DND-41 (cell line): ENCODE measurements around the gene VENTX.

Experiments used
- ATAC-seq: fragments of 200-7000 bp; cut with Tn5 transposase; 3 replicates; pipeline ENCODE4 v1.9.1; 2021; ENCODE audit warnings: low read depth; ENCODE audit not compliant: insufficient read depth
- DNase-seq: peaks from one replicate; pipeline ENCODE4 v3.0.0-alpha.2; 2020
- H2AFZ ChIP-seq: 2 replicates; pipeline ENCODE4 v1.6.0; 2012; ENCODE audit warnings: low read depth, low read length
- H3K27ac ChIP-seq: 2 replicates; pipeline ENCODE4 v1.5.1; 2012; ENCODE audit warnings: low read length, inconsistent platforms
- H3K27me3 ChIP-seq: fragments of 200-600 bp; sonication (generic); 2 replicates; pipeline ENCODE4 v1.6.0; 2012; ENCODE audit warnings: low read length, mild to moderate bottlenecking, inconsistent platforms; ENCODE audit not compliant: insufficient read depth, poor library complexity
- H3K36me3 ChIP-seq: 2 replicates; pipeline ENCODE4 v1.5.1; 2012; ENCODE audit warnings: low read length, inconsistent platforms; ENCODE audit not compliant: insufficient read depth
- H3K4me1 ChIP-seq: 2 replicates; pipeline ENCODE4 v1.5.1; 2012; ENCODE audit warnings: mild to moderate bottlenecking, low read length; ENCODE audit not compliant: insufficient read depth
- H3K4me2 ChIP-seq: 2 replicates; pipeline ENCODE4 v1.6.0; 2012; ENCODE audit warnings: mild to moderate bottlenecking, moderate library complexity, low read length, inconsistent platforms; ENCODE audit not compliant: insufficient read depth
- H3K4me3 ChIP-seq, 2 experiments: fragments of 200-600 bp in 1 of 2; shearing (Covaris generic) in 1 of 2; 2 replicates each; pipeline ENCODE4 v1.5.1; 2012 to 2016; ENCODE audit warnings: inconsistent platforms in 2 of 2, low read length in 2 of 2, mild to moderate bottlenecking in 2 of 2, low read depth in 1 of 2, moderate library complexity in 1 of 2
- H3K79me2 ChIP-seq: 2 replicates; pipeline ENCODE4 v1.6.0; 2012; ENCODE audit warnings: low read length, inconsistent platforms; ENCODE audit not compliant: insufficient read depth
- H3K9ac ChIP-seq: 2 replicates; pipeline ENCODE4 v1.6.0; 2012; ENCODE audit warnings: low read depth, mild to moderate bottlenecking, inconsistent platforms, low read length, moderate library complexity
- H3K9me3 ChIP-seq: 2 replicates; pipeline ENCODE4 v1.5.1; 2012; ENCODE audit warnings: low read length, moderate library complexity, mild to moderate bottlenecking, inconsistent platforms; ENCODE audit not compliant: insufficient read depth, severe bottlenecking
- H4K20me1 ChIP-seq: 2 replicates; pipeline ENCODE4 v1.6.0; 2012; ENCODE audit warnings: low read length; ENCODE audit not compliant: insufficient read depth
- EZH2 ChIP-seq: IDR thresholded peaks from 3 replicates; pipeline ENCODE4 v1.6.1; 2012; ENCODE audit warnings: borderline replicate concordance, low read depth, mild to moderate bottlenecking, moderate library complexity, low read length, inconsistent platforms; ENCODE audit not compliant: severe bottlenecking
- TF ChIP-seq, protein P1 (sequence below): IDR thresholded peaks from 2 replicates; pipeline ENCODE4 v1.5.1; 2012; ENCODE audit warnings: borderline replicate concordance, low read length, moderate library complexity, mild to moderate bottlenecking; ENCODE audit not compliant: poor library complexity, severe bottlenecking; ENCODE audit errors: extremely low read depth

Gene VENTX

GRCh38 chr10:133268532-133268931 lies 30.9 kb downstream of the VENTX start:
- Histone ChIP-seq H3K27ac (no peak overlapping the region), H2AFZ (no peak overlapping the region), H3K4me3 (no peak overlapping the region), H3K36me3 (peaks cover 20% of the 10 kb centered on the region), H3K79me2 (no peaks in the 10 kb centered on the region), H3K9me3 (no peaks in the 10 kb centered on the region), H3K9ac (no peak overlapping the region), H3K27me3 (no peaks in the 10 kb centered on the region), H3K4me2 (no peak overlapping the region), H4K20me1 (peaks cover 4% of the 10 kb centered on the region; the same call in 1 of the 2 replicates), H3K4me1 (no peaks in the 10 kb centered on the region)
- ATAC-seq: no peak
- DNase-seq: no peak
- no peak for TF ChIP-seq EZH2
- TF ChIP-seq, protein P1, sequence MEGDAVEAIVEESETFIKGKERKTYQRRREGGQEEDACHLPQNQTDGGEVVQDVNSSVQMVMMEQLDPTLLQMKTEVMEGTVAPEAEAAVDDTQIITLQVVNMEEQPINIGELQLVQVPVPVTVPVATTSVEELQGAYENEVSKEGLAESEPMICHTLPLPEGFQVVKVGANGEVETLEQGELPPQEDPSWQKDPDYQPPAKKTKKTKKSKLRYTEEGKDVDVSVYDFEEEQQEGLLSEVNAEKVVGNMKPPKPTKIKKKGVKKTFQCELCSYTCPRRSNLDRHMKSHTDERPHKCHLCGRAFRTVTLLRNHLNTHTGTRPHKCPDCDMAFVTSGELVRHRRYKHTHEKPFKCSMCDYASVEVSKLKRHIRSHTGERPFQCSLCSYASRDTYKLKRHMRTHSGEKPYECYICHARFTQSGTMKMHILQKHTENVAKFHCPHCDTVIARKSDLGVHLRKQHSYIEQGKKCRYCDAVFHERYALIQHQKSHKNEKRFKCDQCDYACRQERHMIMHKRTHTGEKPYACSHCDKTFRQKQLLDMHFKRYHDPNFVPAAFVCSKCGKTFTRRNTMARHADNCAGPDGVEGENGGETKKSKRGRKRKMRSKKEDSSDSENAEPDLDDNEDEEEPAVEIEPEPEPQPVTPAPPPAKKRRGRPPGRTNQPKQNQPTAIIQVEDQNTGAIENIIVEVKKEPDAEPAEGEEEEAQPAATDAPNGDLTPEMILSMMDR: no peak

- no peak overlapping the region for H3K4me2 ChIP-seq
- DNase-seq (no peak), ATAC-seq (no peak)
- no peak overlapping the region for H3K27ac ChIP-seq
- H4K20me1 ChIP-seq: peaks cover 2% of the 10 kb centered on the region; the same call in 1 of the 2 replicates
- no peak overlapping the region for H3K4me3 ChIP-seq
- H3K9ac ChIP-seq: no peak overlapping the region
- H3K9me3 ChIP-seq: no peaks in the 10 kb centered on the region
- H3K27me3 ChIP-seq: no peaks in the 10 kb centered on the region
- H2AFZ ChIP-seq: no peak overlapping the region
- H3K36me3 ChIP-seq: peaks cover 20% of the 10 kb centered on the region
- TF ChIP-seq, protein P1: no peak
- TF ChIP-seq EZH2: no peak
- H3K4me1 ChIP-seq: no peaks in the 10 kb centered on the region
- no peaks in the 10 kb centered on the region for H3K79me2 ChIP-seq
Observed at GRCh38 chr10:133269367-133269766, 31.7 kb downstream of the VENTX start.

GRCh38 chr10:133270204-133270603 lies 32.5 kb downstream of the VENTX start:
- DNase-seq (no peak), ATAC-seq (no peak)
- no peak overlapping the region for H3K4me3 ChIP-seq
- H3K9me3 ChIP-seq: no peaks in the 10 kb centered on the region
- no peak overlapping the region for H3K4me2 ChIP-seq
- no peaks in the 10 kb centered on the region for H3K79me2 ChIP-seq
- no peak overlapping the region for H2AFZ ChIP-seq
- no peaks in the 10 kb centered on the region for H3K27me3 ChIP-seq
- peaks cover 20% of the 10 kb centered on the region for H3K36me3 ChIP-seq
- no peaks in the 10 kb centered on the region; the same call in 1 of the 2 replicates for H4K20me1 ChIP-seq
- TF ChIP-seq EZH2: no peak
- TF ChIP-seq, protein P1: no peak
- H3K9ac ChIP-seq: no peak overlapping the region
- H3K4me1 ChIP-seq: no peaks in the 10 kb centered on the region
- H3K27ac ChIP-seq: no peak overlapping the region
